CD14-positive monocyte (primary cell): Measurements from ENCODE around the gene TMEM38A. TPM values are rescaled to one million over a fixed set of nuclear protein-coding genes. Genes with fewer than 3 reads are reported as not detected.

Experiments used
- DNase-seq, 3 donors: peaks; one replicate each; pipeline ENCODE4 v3.0.0-alpha.2; 2011 to 2022
- H2AFZ ChIP-seq: 2 replicates; pipeline ENCODE4 v1.6.0; 2012; ENCODE audit warnings: mild to moderate bottlenecking, low read depth, low read length, inconsistent platforms; ENCODE audit not compliant: insufficient read depth, poor library complexity, severe bottlenecking
- H3K27ac ChIP-seq, 2 donors: 1 replicate in 1 of 2; 2 replicates in 1 of 2; pipeline ENCODE4 v1.5.1; 2012 to 2013; ENCODE audit warnings: low read length in 2 of 2, control low read depth in 1 of 2, inconsistent platforms in 1 of 2, low read depth in 1 of 2, mild to moderate bottlenecking in 1 of 2
- H3K27me3 ChIP-seq, 2 donors: one replicate each; pipeline versions ENCODE4 v1.6.0 to v1.6.1; 2011 to 2013; ENCODE audit warnings: low read length in 2 of 2; ENCODE audit not compliant: control insufficient read depth in 2 of 2, insufficient read depth in 2 of 2
- H3K36me3 ChIP-seq, 2 donors: replicated peaks in 1 of 2; 1 replicate in 1 of 2; 2 replicates in 1 of 2; pipeline versions ENCODE4 v1.5.1 to v1.6.1; 2012 to 2013; ENCODE audit warnings: low read length in 2 of 2, control low read depth in 1 of 2, inconsistent platforms in 1 of 2, mild to moderate bottlenecking in 1 of 2; ENCODE audit not compliant: insufficient read depth in 2 of 2, control insufficient read depth in 1 of 2
- H3K4me1 ChIP-seq, 2 donors: 1 replicate in 1 of 2; 2 replicates in 1 of 2; pipeline versions ENCODE4 v1.5.1 to v1.6.1; 2012 to 2013; ENCODE audit warnings: low read length in 2 of 2, control low read depth in 1 of 2, inconsistent platforms in 1 of 2, mild to moderate bottlenecking in 1 of 2, moderate library complexity in 1 of 2; ENCODE audit not compliant: insufficient read depth in 2 of 2, control insufficient read depth in 1 of 2
- H3K4me2 ChIP-seq: replicated peaks from 2 replicates; pipeline ENCODE3; 2012; ENCODE audit warnings: low read length, moderate library complexity, mild to moderate bottlenecking; ENCODE audit not compliant: poor library complexity, severe bottlenecking; ENCODE audit errors: extremely low read depth
- H3K4me3 ChIP-seq, 3 experiments: fragments of 200-600 bp in 1 of 3; sonication (generic) in 1 of 3; replicated peaks in 1 of 3; 1 replicate in 2 of 3; 2 replicates in 1 of 3; pipeline ENCODE4 v1.5.1; 2011 to 2013; ENCODE audit warnings: low read length in 3 of 3, mild to moderate bottlenecking in 3 of 3, control low read depth in 2 of 3, low read depth in 2 of 3, inconsistent platforms in 1 of 3, moderate library complexity in 1 of 3
- H3K79me2 ChIP-seq: 2 replicates; pipeline ENCODE4 v1.6.0; 2012; ENCODE audit warnings: mild to moderate bottlenecking, control low read depth, inconsistent platforms, low read length, moderate library complexity; ENCODE audit not compliant: insufficient read depth
- H3K9ac ChIP-seq: 2 replicates; pipeline ENCODE4 v1.6.0; 2017; ENCODE audit warnings: low read length, mild to moderate bottlenecking; ENCODE audit not compliant: insufficient read depth, poor library complexity, severe bottlenecking
- H3K9me3 ChIP-seq, 2 donors: replicated peaks in 1 of 2; 1 replicate in 1 of 2; 2 replicates in 1 of 2; pipeline versions ENCODE4 v1.5.1 to v1.6.1; 2012 to 2013; ENCODE audit warnings: low read length in 2 of 2, control low read depth in 1 of 2; ENCODE audit not compliant: control insufficient read depth in 1 of 2, insufficient read depth in 1 of 2
- H4K20me1 ChIP-seq: 2 replicates; pipeline ENCODE4 v1.6.0; 2012; ENCODE audit warnings: mild to moderate bottlenecking, low read length, control low read depth, moderate library complexity; ENCODE audit not compliant: insufficient read depth
- H3K27ac Mint-ChIP-seq, 7 donors: one replicate each; pipeline ENCODE4 v1.8.0; 2020; ENCODE audit warnings: mild to moderate bottlenecking in 7 of 7, mixed read lengths in 7 of 7, moderate library complexity in 6 of 7, inconsistent platforms in 2 of 7
- H3K27me3 Mint-ChIP-seq, 3 donors: one replicate each; pipeline ENCODE4 v1.8.0; 2021 to 2022; ENCODE audit warnings: low read depth in 3 of 3, mild to moderate bottlenecking in 3 of 3, mixed read lengths in 3 of 3, moderate library complexity in 3 of 3, inconsistent platforms in 1 of 3
- H3K36me3 Mint-ChIP-seq, 2 donors: one replicate each; pipeline ENCODE4 v1.8.0; 2020; ENCODE audit warnings: mixed read lengths in 2 of 2, inconsistent platforms in 1 of 2, mild to moderate bottlenecking in 1 of 2
- H3K4me1 Mint-ChIP-seq: one replicate; pipeline ENCODE4 v1.8.0; 2020; ENCODE audit warnings: mild to moderate bottlenecking, mixed read lengths
- H3K4me3 Mint-ChIP-seq, 2 donors: one replicate each; pipeline ENCODE4 v1.8.0; 2020; ENCODE audit warnings: mild to moderate bottlenecking in 2 of 2, mixed read lengths in 2 of 2, moderate library complexity in 1 of 2
- H3K9me3 Mint-ChIP-seq, 7 donors: one replicate each; pipeline ENCODE4 v1.8.0; 2020 to 2022; ENCODE audit warnings: mixed read lengths in 7 of 7, mild to moderate bottlenecking in 6 of 7, moderate library complexity in 6 of 7, inconsistent platforms in 2 of 7
- CTCF ChIP-seq: fragments of 200-600 bp; IDR thresholded peaks from one replicate; pipeline ENCODE4 v1.8.0; 2022; ENCODE audit warnings: antibody characterized with exemption, mild to moderate bottlenecking
- WGBS: methylation state at CpG from one replicate; pipeline ENCODE4 v1.1.5; 2013; ENCODE audit warnings: missing lambda C conversion rate; ENCODE audit not compliant: insufficient coverage; 5-methylcytosine and 5-hydroxymethylcytosine counted together
- intact Hi-C, 2 donors: fragments of 100-400 bp; cut with micrococcal nuclease; formaldehyde crosslinking; loops; one replicate each; pipeline versions ENCODE4 v1.15.0 to v1.15.1; 2023
- polyA plus RNA-seq, 3 donors: library from polyadenylated mRNA; depleted of rRNA in 1 of 3; unstranded in 2 of 3; stranded (reverse) in 1 of 3; fragments of 300-500 nt in 2 of 3; fragments of >200 nt in 1 of 3; fragmentation: Illumina TruSeq in 2 of 3; gene quantifications; 1 replicate in 2 of 3; 2 replicates in 1 of 3; pipeline ENCODE4 v1.2.3, GENCODE V29; 2012 to 2021

TMEM38A gene
- polyA plus RNA-seq, 3 donors = 8.5 to 21.6 (median 10.6) TPM

GRCh38 chr19:16678498-16678897 lies 17.6 kb downstream of the TMEM38A start:
- H3K4me3 ChIP-seq = no peak overlapping the region
- peaks cover 8 to 15% of the 10 kb centered on the region in 2 donors for H3K9me3 ChIP-seq
- H3K27me3 Mint-ChIP-seq = peaks cover 4 to 8% (median 4%) of the 10 kb centered on the region in 3 donors
- H3K27ac Mint-ChIP-seq = peak overlapping the region in 1 of 7 donors; percentile 40
- H3K4me2 ChIP-seq = no peak overlapping the region
- no peaks in the 10 kb centered on the region for H3K27me3 ChIP-seq
- peaks cover 3% of the 10 kb centered on the region for H3K79me2 ChIP-seq
- WGBS = no CpG with 5 or more reads among the region's 9 CpGs
- no peak overlapping the region for H3K9ac ChIP-seq
- H3K27ac ChIP-seq = no peak overlapping the region
- intact Hi-C loops = no loop called here
- TF ChIP-seq CTCF = no peak
- H2AFZ ChIP-seq = peak overlapping the region; percentile 37
- no peaks in the 10 kb centered on the region for H4K20me1 ChIP-seq
- peaks cover 34% of the 10 kb centered on the region for H3K4me1 Mint-ChIP-seq
- H3K4me3 Mint-ChIP-seq = peak overlapping the region in 1 of 2 donors; percentile 11
- H3K36me3 Mint-ChIP-seq = peaks cover 23 to 37% of the 10 kb centered on the region in 2 donors
- no peak for DNase-seq
- peaks cover 12 to 24% (median 17%) of the 10 kb centered on the region in 7 donors for H3K9me3 Mint-ChIP-seq
- H3K36me3 ChIP-seq = peaks cover 4 to 34% of the 10 kb centered on the region in 2 donors
- H3K4me1 ChIP-seq = peaks cover 38 to 57% of the 10 kb centered on the region in 2 donors

- peaks cover 4 to 34% of the 10 kb centered on the region in 2 donors for H3K36me3 ChIP-seq
- Mint-ChIP-seq H3K4me1 (peaks cover 26% of the 10 kb centered on the region), H3K27me3 (peaks cover 3 to 10% (median 4%) of the 10 kb centered on the region in 3 donors), H3K4me3 (no peak overlapping the region), H3K9me3 (peaks cover 12 to 24% (median 17%) of the 10 kb centered on the region in 7 donors), H3K27ac (no peak overlapping the region), H3K36me3 (peaks cover 21 to 38% of the 10 kb centered on the region in 2 donors)
- DNase-seq = no peak
- TF ChIP-seq CTCF = no peak
- H2AFZ ChIP-seq = no peak overlapping the region
- H3K4me3 ChIP-seq = no peak overlapping the region
- H3K4me2 ChIP-seq = no peak overlapping the region
- peaks cover 31 to 44% of the 10 kb centered on the region in 2 donors for H3K4me1 ChIP-seq
- no peaks in the 10 kb centered on the region for H3K27me3 ChIP-seq
- H3K9me3 ChIP-seq = peaks cover 8 to 15% of the 10 kb centered on the region in 2 donors
- no peaks in the 10 kb centered on the region for H4K20me1 ChIP-seq
- H3K79me2 ChIP-seq = peaks cover 3% of the 10 kb centered on the region
- H3K9ac ChIP-seq = no peak overlapping the region
- WGBS = 95% methylated on average over 8 of the region's 11 CpGs
- intact Hi-C loops = no loop called here
- H3K27ac ChIP-seq = no peak overlapping the region
Observed at GRCh38 chr19:16679811-16680210, 18.9 kb downstream of the TMEM38A start.
